ENCODE measurements around the gene MGMT. TPM values are rescaled to one million over a fixed set of nuclear protein-coding genes. Genes with fewer than 3 reads are reported as not detected.

MGMT gene
- total RNA-seq, 1 donor from 2014 or later = 5.7 TPM

DNA sequence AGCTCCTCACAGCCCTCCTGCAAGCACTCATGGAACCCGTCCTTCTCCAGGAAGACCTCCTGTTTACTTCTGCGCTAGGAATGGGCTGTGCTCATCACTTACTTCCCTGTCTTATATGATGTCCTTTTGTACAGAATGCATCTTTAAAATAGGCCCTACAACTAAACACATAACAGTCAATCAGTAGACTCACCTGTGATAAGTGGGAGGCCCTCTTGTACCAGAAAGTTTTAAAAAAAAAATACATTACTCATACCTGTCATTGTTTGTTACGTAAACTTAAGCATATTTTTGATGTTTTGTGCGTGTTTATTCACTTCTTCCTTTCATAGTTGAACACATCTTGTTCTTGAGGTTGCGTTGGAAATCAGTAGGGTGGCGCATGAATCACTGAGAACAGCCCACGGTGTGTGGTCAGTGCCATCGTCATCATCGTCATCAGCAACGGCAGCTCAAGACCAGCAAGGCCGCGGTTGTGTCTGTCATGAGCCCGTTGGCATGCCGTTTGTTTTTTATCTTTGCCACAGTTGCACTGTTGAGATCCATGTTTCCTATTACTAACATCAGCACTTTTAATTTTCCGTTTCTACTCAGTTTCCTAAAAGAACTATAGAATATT is 232.8 kb downstream of the MGMT start:
- no peak for DNase-seq (ENCODE audit: low spot score in 2 of 2)
- FAIRE-seq = no peak

DNA sequence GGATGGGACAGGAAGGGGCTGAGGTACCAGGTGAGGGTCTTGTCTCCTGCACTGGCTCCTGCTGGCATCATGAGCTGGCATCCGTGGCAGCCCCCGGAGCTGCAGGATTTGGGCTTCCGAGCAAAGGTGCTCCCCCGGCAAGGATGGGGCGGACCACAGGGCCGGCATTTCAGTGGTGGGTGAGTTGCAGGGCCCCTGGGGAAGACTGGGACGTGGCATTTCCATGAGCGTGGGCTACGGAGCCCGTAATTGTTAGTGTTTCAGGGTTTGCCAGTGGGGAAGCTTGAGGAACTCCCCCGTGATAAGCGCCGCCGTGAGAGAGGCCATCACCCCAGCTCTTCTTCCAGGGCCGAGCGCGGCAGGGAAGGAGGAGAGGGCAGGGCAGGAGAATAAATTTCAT is 235.6 kb downstream of the MGMT start:
- FAIRE-seq (no peak), DNase-seq (ENCODE audit: low spot score in 2 of 2) (no peak)

DNA sequence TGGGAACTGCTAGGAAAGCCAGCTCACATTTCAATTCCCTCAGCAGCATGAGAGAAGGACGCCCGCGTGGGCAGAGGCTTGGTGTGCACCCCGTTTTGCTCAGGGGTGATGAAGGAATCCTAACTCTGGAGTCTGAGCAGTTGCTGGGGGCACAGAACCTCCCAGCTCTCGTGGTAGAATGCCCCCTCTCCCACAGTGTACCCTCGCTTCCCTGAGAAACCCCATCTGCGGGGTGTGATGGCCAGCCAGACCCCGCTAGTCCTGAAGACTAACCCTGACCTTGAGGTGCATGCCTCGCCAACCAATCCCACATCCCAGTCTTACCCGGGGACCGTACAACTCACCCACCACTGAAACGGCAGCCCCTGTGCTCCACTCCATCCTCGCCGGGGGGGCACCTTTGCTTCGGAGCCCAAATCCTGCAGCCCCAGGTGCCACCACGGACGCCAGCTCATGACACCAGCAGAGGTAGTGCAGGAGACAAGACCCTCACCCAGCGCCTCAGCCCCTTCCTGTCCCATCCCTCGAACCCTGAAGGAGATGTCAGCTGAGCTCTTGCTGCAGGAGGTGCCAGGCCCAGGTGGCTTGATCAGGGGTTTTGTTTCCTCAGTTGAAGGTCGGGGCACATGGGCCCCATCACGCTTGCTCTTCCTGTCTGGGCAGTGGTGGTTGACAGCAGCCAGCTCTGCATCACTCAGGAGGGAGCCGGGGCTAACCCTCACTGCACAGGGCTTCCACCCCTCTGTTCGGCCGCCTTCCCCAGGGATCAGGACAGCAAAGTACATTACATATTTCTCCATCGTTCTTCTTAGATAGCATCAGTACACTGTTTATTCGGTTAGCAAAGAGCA is 236.5 kb downstream of the MGMT start:
- FAIRE-seq (no peak), DNase-seq (ENCODE audit: low spot score in 2 of 2) (no peak)

DNA sequence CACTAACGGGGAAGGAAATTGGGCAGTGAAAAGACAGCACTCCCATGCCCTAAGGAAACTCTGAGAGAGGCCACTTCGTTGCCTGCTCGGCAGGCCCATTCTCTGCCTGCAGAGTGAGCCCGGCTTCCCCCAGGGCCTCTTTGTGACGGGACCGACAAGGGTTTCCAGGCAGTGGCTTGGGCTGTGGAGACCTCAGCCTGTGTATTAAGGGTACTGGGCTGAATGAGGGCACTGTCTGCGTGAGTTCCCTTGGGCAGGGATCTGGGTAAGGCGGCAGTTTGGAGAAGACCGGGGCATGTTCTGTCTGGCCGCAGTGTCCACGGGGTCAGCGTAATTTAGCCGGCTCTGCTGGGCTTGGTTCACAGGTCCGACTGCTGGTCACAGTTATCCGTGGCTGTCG is 237.2 kb downstream of the MGMT start:
- FAIRE-seq = no peak

DNA sequence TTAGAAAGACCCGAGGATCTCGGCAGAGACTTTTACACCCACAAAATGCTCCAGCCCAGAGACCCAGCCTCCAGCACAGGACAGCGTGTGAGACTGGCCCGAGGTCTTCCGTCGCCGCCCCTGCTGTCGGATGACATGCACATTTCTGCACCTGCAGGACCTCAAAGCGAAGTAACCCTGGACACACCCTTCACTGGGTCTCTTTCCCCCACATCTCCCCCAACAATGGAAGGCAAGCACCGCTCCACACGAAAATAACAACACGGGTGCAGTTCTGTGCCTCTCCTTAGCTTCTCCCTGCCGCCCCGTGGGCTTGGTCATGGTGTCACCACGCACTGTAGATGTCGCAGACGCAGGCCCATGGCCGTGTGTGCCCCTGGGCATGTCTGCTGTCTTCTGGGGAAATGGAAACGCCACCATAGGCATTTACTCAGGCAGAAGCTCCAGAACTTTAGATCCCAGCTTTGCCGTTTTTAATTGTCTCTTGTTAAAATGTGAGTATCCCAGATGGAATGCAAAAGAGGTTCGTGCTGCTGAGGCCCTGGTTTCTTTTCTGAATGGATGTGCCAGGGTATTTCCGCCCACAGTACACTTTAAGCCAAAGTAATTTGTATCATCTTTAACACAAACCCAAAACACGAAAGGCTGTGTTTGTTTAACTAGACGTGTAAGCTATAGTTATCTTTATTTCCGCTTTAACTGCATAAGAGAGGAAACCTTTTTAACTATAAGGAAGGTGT is 237.9 kb downstream of the MGMT start:
- FAIRE-seq (no peak), DNase-seq (ENCODE audit: low spot score in 2 of 2) (no peak)

More for the DNA sequence above, 237.2 kb downstream of the MGMT start:
- DNase-seq (ENCODE audit: low spot score in 2 of 2) = no peak

DNA sequence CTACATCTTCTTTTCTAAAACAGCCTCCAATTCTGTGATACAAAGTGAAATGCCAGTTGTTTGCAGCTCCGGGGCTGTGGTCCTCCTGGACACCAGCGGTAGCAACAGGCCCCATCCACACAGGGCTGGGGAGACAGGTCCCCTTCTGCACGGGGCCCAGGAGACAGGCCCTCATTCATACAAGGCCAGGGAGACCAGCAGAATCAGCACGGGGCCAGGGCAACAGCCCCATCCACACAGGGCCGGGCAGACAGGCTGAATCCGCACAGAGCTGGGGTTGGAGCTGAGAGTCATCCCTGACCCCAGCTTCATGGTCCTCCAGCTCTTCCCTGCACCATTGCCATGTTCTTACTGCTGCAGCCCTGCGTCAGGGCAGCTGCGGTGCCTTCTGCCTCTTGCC is 238.6 kb downstream of the MGMT start:
- no peak for FAIRE-seq

DNA sequence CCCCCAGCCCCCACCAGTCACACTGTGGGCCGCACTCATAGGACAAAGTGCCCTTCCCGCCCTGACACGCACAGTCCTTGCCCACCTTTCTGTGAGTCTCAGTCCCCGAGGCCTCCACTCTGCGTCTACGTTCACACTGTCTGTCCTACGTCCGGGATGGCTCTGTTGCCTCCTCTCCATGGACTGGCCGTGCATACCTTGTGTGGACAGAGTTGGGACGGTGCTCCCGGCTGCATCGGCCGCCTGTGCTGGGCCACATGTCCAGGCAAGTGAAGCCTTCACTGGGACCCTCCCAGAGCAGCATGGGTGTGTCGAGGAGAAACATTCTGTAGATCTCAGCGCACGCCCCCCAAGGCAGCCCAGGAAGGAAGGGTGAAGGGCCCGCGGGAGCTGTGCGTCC is 239.0 kb downstream of the MGMT start:
- FAIRE-seq = no peak
- no peak for DNase-seq (ENCODE audit: low spot score in 2 of 2)

More for the DNA sequence above, 238.6 kb downstream of the MGMT start:
- no peak for DNase-seq (ENCODE audit: low spot score in 2 of 2)

DNA sequence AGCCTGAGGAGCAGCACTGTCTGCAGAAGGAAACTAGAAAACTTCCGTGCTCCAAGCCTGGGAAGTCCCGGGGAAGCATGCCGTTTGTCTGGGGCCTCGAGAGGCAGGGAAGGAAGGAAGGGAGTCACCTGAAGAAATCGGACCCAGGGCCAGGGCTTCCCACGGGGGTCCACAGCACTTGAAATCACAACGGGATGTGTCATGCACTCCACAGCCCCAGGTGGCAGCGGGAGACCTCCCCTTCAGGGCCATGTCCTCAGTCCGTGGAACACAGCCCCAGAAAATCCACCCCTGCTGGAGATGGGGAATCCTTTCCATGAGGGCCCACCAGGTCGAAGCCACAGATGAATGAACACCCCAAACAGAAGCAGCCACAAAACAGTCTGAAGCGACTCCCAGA is 239.5 kb downstream of the MGMT start:
- DNase-seq (ENCODE audit: low spot score in 2 of 2) (no peak), FAIRE-seq (no peak)

DNA sequence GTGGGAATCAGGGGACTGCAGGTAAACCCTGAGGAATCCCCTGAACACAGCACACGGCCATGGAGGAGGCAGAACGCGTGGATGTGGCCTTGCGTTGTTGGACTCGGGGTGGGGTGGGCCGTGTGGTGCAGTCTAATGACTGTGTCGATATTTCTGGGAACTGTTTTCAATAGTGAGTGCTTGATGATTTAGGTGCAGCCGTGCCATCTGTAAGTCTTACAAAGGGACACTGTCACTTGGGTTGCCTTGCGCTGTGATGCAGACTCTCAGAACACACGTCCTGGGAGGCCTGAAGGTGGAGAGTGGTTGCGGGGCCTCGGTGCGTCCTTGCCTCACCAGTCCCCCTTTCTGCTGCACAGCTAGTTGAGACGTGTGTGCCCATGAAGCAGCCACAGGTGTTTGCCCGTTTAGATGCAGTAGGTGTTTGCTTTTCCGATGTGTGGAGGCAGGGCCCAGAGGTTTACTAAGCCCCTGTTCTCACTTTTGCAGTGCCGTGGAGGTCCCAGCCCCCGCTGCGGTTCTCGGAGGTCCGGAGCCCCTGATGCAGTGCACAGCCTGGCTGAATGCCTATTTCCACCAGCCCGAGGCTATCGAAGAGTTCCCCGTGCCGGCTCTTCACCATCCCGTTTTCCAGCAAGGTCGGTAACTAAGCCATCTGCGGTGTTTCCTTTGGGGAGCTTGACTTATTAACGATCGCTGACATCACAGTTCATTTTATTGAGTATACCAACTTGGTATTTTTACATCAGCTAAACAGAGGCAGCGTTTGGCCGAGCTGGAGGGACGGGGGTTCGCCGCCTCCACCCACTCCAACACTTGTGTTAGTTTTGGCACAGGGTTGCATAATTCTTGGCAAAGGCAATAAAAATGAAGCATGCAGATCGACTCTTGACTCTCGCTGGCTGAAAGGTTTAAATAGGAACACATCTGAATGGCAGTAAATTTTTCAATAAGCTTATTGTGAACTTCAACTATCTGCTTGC is 240.7 kb downstream of the MGMT start:
- FAIRE-seq (no peak), DNase-seq (ENCODE audit: low spot score in 2 of 2) (peak in 1 of 2 donors; percentile 23)

DNA sequence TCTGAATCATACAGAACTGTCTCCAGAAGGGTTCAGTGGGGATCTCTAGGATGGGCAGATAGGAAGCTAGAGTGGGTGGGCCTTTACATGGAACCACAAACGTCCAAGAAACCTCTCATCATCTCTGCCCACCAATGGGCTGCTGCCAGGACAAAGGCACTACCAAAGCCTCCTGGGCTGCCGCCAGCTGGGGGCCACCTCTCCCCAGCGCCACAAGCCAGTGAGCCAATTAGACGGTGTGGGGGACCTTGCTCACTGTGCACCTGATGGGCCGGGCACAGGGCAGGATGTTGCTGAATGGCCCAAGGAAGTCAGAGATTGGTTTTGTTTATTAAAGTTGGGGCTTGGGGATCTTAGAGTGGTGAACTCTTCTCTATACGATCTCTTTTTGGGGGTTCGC is 242.1 kb downstream of the MGMT start:
- FAIRE-seq (no peak), DNase-seq (ENCODE audit: low spot score in 2 of 2) (no peak)

DNA sequence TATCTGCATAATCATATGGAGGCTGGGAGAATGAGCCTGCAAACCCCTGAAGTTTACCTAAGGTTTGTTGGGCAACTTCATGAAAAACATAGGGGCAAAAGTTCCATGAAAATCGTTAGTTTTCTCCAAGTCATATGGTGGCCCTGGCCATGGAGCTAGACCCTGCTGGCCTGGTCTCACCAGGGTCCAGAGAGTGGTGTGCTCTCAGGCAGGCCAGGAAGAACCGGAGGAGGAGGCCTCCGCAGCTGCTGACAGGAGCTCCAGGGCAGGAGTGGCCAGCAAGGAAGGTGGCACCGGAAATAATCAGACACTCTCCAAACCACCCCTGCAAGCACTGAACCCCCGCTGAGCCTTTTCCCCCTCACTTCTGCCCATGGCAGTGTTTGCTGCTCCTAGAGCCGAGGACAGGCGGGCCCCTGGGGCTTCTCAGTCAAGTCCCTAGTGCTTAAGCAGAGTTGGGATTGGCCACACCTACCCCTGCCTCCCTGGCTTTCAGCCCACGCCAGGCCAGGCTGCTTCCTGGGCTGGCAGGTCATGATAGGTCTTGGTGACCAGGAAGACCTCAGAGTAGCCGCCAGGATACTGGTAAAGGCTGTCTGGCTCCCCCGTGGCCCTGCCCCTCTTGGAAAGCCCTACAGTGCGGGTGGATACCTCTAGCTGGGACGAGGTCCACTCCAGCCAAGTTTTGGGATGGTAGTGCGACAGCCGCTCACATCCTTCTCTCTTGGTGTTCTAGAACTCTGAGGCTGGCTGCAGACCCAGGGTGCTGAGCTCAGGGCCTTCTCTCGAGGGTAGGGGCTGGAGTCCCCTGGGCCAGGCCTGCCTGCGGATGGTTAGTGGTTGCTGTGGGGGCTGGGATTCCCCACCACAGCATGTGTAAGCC is 242.8 kb downstream of the MGMT start:
- no peak for FAIRE-seq
- DNase-seq (ENCODE audit: low spot score in 2 of 2) = no peak

DNA sequence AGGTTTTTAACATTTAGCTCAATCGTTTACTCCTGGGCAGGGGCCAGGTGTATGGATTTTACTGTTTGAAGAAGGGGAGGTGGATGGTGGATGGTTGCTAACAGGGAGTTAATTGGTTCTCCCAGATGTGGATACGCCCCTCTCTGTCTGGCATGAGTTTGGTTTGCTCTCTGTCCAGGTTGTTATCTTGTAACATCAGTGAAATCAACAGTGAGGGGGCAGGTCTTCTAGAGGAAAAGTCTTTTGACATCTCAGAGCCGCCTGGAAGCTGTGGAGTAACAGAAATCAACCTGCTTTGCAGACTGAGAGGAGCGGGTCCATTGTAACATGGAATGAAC is 243.4 kb downstream of the MGMT start:
- DNase-seq (ENCODE audit: low spot score in 2 of 2) = no peak
- no peak for FAIRE-seq

DNA sequence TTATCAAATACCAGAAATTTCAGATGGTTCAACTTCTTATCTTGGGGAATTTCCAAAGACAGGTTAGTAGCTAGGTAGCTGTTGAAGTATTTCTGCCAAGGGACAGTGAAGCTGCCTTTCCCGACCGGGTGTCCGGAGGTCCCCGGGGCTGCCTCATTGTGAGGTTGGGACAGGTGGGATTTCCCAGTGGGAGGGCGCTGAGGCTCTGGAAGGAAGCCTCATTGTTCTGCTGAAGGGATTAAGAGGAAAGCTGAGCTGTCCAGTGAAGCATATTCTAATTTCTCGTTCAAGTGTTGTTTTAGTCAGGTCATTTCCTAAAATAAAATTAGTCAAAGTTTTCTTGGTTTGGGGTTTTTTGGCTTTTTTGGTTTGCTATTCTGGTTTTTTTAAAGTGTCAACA is 244.2 kb downstream of the MGMT start:
- DNase-seq (ENCODE audit: low spot score in 2 of 2) = no peak
- FAIRE-seq = no peak

DNA sequence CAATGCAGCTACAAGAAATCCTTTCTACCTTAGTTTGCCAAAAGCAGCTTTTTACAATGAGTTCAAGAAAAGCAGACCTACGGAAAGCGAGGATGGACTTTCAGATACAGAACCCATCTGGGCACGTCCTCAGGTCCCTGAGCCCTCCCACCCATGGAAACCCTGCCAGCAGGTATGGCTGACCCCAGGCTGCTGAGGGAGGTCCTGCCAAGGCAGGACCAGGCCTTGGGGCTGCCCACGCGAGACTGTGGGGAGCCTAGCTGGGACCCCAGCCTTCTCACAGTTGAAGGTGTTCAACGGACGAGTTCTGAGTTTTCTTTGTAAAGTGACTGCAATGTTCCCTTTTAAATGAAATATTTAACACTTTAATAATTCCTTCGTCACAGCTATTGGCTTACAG is 245.0 kb downstream of the MGMT start:
- FAIRE-seq = no peak
- DNase-seq (ENCODE audit: low spot score in 2 of 2) = no peak

DNA sequence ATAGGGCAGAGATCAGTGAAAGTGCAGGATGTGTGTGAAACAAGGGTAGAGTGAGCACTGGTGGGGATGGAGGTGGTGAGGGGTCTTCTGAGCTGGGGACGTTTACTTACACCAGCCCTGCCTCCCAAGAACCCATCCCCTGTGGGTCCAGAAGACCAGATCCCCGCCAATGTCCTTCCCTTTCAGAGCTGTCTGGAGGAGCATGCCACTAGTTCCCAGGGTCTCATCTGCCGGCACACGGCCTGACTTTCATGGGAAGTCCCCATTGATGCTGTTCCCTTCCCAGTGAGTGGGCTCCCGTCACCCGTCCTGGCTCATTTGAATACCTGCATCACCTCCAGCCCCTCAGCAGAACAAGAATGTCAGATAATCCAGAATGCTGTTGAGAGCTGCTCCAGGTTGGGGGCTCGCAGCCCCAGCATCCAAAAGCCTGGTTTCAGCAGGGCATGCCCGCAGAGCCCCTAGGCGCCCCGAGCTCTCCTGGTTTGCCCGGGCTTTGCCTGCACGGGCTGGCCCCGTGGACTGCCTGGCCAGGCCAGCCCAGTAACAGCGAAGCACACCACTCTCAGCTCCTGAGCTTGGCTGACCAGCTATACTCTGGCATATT is 246.7 kb downstream of the MGMT start:
- no peak for FAIRE-seq
- DNase-seq (ENCODE audit: low spot score in 2 of 2) = no peak

DNA sequence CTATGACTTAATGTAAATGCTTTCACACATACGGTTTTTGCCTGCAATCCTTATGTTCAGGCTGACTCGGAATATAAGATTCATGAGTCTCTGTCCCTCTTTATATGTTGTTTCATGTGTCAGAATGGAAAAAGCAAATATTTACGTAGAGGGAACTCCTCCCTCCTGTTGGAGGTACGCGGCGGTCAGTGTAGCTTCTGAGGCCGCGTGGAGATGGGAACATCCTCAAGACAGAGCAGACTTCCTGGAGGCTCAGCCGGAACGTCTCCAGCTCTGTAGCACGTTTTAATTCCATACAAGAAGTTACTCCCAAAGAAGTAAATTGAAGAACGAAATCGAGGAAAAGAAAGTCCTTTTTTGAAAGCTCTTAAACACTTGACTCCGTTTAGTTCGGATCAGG is 248.8 kb downstream of the MGMT start:
- DNase-seq (ENCODE audit: low spot score in 2 of 2) = no peak
- FAIRE-seq = no peak

DNA sequence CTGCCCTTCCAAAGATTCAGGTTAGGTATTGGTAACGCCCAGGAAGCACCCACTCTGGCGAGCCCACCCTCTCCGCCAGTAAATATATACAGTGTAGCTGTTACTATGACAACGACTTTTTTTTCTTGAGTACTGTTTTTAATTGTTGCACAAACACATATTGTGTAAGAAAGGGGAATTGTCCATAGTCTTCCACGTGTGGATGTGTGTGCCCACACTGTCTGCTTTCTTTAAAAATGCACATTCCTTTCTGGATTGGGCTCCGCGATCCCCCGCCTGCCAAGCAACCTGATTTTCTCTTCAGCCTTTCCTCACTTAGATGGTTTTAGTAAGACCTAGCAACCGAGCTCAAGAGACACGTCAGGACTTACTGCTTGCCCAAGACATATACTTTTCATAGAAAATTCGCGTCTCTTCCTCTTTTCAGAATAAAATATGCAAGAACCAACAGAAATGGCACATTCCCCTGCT is 249.2 kb downstream of the MGMT start:
- no peak for DNase-seq (ENCODE audit: low spot score in 2 of 2)
- no peak for FAIRE-seq

DNA sequence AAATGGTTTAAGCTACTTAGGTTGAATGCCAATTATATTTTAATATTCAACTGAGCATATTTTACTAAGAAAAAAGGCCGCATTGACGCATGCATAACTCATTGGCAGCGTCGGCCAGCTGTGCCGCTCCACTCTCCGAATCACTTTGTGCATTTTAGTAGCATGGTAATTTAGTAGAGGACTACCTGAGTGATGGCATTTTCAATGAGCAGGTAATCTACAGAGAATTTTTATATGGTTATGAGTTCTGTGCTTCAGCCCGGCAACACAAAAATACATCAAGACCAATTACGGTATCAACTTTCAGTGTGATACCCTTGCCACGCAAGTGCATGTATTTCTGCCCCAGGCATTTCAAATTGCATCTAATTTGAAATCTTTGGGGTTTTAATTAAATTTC is 249.8 kb downstream of the MGMT start:
- no peak for FAIRE-seq
- DNase-seq (ENCODE audit: low spot score in 2 of 2) = no peak
